Uterus (tissue), 4 donors: ENCODE data around the gene NOP53. TPM values are rescaled to one million over a fixed set of nuclear protein-coding genes. Genes with fewer than 3 reads are reported as not detected.

Source experiments
- DNase-seq, 2 donors: peaks; one replicate each; pipeline ENCODE4 v3.0.0-alpha.2; 2019 to 2020
- H3K27ac ChIP-seq, 2 donors: fragments of 200-600 bp; sonication (generic); 1 replicate in 1 of 2; 2 replicates in 1 of 2; pipeline ENCODE4 v1.5.1; 2016 to 2018
- H3K27me3 ChIP-seq, 2 donors: fragments of 200-600 bp; sonication (generic); one replicate each; pipeline ENCODE4 v1.5.1; 2018 to 2019; ENCODE audit warnings: control low read depth in 1 of 2
- H3K36me3 ChIP-seq, 2 donors: fragments of 200-600 bp; sonication (generic); one replicate each; pipeline ENCODE4 v1.5.1; 2019; ENCODE audit warnings: control low read depth in 1 of 2
- H3K4me1 ChIP-seq, 2 donors: fragments of 200-600 bp; sonication (generic); one replicate each; pipeline ENCODE4 v1.5.1; 2018 to 2019; ENCODE audit warnings: control low read depth in 1 of 2
- H3K4me3 ChIP-seq, 2 donors: fragments of 200-600 bp; sonication (generic); 1 replicate in 1 of 2; 2 replicates in 1 of 2; pipeline ENCODE4 v1.5.1; 2018 to 2019; ENCODE audit warnings: mild to moderate bottlenecking in 1 of 2
- H3K9me3 ChIP-seq, 2 donors: fragments of 200-600 bp; sonication (generic); one replicate each; pipeline ENCODE4 v1.5.1; 2019; ENCODE audit warnings: control low read depth in 1 of 2
- POLR2A ChIP-seq, 2 donors: fragments of 450-650 bp; IDR thresholded peaks; one replicate each; pipeline ENCODE4 v1.6.1; 2016; ENCODE audit warnings: antibody characterized with exemption in 2 of 2, mild to moderate bottlenecking in 1 of 2, moderate library complexity in 1 of 2
- intact Hi-C: fragments of 100-400 bp; cut with DNase I; formaldehyde crosslinking; loops from one replicate; pipeline ENCODE4 v1.15.1; 2023; ENCODE audit warnings: low total_unique reads
- total RNA-seq, 4 donors: library from RNA; depleted of rRNA in 3 of 4; stranded (reverse); fragments of >200 nt in 3 of 4; gene quantifications; one replicate each; pipeline versions ENCODE4 v1.1.0 to v1.2.4, GENCODE V29; 2014 to 2023
- TF ChIP-seq, protein P1 (sequence below), 4 experiments: fragments of 200-600 bp in 2 of 4; fragments of 450-650 bp in 2 of 4; sonication (generic) in 2 of 4; IDR thresholded peaks; one replicate each; pipeline ENCODE4 v1.5.1; 2016 to 2019; ENCODE audit warnings: antibody characterized with exemption in 4 of 4, mild to moderate bottlenecking in 2 of 4, moderate library complexity in 1 of 4
- donor health status: DM: yes; HTN: yes; CAD: no.

The NOP53 gene
- total RNA-seq, 4 donors from 2014 or later = 116 to 555 (median 444) TPM

DNA sequence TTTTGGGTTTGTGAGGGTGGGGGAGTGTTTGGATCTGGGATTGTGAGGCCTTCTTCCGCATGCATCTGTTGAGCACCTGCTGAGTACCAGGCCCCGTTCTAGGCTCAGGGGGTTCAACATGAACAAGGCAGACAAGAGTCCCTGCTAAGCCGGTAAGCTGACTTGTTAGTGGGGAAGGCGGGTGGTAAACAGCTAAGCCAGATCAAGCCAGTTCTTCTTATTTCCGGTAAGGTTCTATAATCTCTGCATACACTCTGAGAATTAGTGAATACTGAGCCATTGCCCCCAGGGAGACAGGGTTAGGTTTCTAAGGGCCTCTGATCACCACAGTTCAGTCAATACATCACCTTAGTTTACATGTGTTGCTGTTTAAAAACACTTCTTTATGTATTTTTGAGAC, 42.0 kb upstream of the NOP53 start:
- intact Hi-C loops = no loop called here

DNA sequence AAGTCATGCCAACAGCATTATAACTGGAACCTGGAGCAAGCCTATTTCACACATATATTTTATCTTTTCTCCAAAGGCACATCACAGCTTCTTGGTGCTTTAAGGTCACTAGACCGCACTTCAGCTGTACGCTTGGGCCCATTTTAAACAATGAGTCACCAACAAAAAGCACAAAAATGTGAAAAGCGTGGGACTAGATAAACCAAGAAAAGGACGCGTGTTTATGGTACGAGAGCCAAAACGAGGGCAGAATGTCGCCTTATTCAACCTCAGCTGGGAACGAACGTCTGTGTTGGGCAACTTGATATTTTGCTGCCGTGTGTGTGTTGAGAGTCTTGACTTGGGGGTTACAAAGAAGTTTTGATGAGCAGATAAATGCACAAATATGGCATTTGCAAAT, 41.3 kb upstream of the NOP53 start:
- H3K36me3 ChIP-seq = no peaks in the 10 kb centered on the region
- H3K9me3 ChIP-seq = no peaks in the 10 kb centered on the region
- DNase-seq = no peak
- no peaks in the 10 kb centered on the region for H3K4me1 ChIP-seq
- no peak overlapping the region for H3K4me3 ChIP-seq
- no peak overlapping the region for H3K27ac ChIP-seq
- no peaks in the 10 kb centered on the region for H3K27me3 ChIP-seq
- intact Hi-C loops = no loop called here
- TF ChIP-seq, protein P1, sequence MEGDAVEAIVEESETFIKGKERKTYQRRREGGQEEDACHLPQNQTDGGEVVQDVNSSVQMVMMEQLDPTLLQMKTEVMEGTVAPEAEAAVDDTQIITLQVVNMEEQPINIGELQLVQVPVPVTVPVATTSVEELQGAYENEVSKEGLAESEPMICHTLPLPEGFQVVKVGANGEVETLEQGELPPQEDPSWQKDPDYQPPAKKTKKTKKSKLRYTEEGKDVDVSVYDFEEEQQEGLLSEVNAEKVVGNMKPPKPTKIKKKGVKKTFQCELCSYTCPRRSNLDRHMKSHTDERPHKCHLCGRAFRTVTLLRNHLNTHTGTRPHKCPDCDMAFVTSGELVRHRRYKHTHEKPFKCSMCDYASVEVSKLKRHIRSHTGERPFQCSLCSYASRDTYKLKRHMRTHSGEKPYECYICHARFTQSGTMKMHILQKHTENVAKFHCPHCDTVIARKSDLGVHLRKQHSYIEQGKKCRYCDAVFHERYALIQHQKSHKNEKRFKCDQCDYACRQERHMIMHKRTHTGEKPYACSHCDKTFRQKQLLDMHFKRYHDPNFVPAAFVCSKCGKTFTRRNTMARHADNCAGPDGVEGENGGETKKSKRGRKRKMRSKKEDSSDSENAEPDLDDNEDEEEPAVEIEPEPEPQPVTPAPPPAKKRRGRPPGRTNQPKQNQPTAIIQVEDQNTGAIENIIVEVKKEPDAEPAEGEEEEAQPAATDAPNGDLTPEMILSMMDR (IDR thresholded peaks at IDR 0.05) = no peak
- TF ChIP-seq POLR2A (IDR thresholded peaks at IDR 0.05) = no peak

More for the DNA sequence above, 42.0 kb upstream of the NOP53 start:
- TF ChIP-seq, protein P1 (IDR thresholded peaks at IDR 0.05) = no peak
- TF ChIP-seq POLR2A (IDR thresholded peaks at IDR 0.05) = no peak
- H3K4me3 ChIP-seq = no peak overlapping the region
- H3K36me3 ChIP-seq = no peaks in the 10 kb centered on the region
- H3K27ac ChIP-seq = no peak overlapping the region
- DNase-seq = no peak
- no peaks in the 10 kb centered on the region for H3K9me3 ChIP-seq
- H3K4me1 ChIP-seq = no peaks in the 10 kb centered on the region
- H3K27me3 ChIP-seq = no peaks in the 10 kb centered on the region

DNA sequence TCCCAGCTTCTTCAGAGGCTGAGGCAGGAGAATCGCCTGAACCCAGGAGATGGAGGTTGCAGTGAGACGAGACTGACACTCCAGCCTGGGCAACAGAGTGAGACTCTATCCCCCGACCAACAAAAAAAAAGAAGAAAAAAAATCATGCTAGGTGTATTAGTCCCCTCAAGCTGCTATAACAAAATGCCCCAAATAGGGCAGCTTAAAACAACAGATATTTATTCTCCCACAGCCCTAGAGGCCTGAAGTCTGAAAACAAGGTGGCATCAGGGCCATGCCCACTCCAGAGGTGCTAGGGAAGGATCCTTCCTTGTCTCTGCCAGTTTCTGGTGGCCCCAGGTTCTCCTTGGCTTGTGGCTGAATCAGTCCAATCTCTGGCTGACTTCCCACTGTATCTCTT, 40.7 kb upstream of the NOP53 start:
- H3K9me3 ChIP-seq = no peaks in the 10 kb centered on the region
- DNase-seq = no peak
- no peaks in the 10 kb centered on the region for H3K27me3 ChIP-seq
- no peak overlapping the region for H3K4me3 ChIP-seq
- no peaks in the 10 kb centered on the region for H3K4me1 ChIP-seq
- no peaks in the 10 kb centered on the region for H3K36me3 ChIP-seq
- no peak overlapping the region for H3K27ac ChIP-seq
- TF ChIP-seq, protein P1 (IDR thresholded peaks at IDR 0.05) = no peak
- TF ChIP-seq POLR2A (IDR thresholded peaks at IDR 0.05) = no peak
- intact Hi-C loops = no loop called here

DNA sequence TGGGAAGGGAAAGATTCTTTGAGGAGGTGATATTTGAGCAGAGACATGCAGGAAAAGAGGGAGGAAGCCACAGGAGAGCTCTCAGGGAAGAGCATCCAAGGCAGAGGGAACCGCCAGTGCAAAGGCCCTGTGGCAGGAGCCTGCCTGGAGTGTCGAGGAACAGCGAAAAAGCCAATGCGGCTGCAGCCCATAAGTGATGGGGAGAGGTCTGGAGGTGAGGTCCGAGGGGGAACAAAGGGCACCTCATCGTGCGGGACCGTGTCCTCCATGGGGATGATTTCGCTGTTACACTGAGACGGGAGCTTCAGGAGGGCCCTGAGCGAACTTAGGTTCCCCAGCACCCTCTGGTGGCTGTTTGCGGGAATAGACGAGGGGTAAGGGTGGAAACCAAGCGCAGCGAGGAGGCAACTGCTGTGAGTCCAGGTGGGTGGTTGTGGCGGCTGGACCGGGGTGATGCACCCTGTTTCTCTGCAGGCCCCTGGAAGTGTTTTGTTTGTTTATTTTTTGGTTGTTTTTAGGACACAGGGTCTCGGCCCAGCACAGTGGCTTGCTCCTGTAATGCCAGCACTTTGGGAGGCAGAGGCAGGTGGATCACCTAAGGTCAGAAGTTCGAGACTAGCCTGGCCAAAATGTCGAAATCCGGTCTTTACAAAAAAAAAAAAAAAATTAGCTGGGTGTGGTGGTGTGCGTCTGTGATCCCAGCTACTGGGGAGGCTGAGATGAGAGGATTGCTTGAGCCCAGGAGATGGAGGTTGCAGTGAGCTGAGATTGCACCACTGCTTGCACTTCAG, 38.0 kb upstream of the NOP53 start:
- Histone ChIP-seq H3K4me1 (no peaks in the 10 kb centered on the region), H3K27me3 (no peaks in the 10 kb centered on the region), H3K36me3 (no peaks in the 10 kb centered on the region), H3K27ac (no peak overlapping the region), H3K4me3 (no peak overlapping the region), H3K9me3 (no peaks in the 10 kb centered on the region)
- TF ChIP-seq POLR2A (IDR thresholded peaks at IDR 0.05) = no peak
- TF ChIP-seq, protein P1 (IDR thresholded peaks at IDR 0.05) = peak; percentile 69 to 85 (median 82)
- DNase-seq = peak; percentile 73 to 74
- intact Hi-C loops = no loop called here

DNA sequence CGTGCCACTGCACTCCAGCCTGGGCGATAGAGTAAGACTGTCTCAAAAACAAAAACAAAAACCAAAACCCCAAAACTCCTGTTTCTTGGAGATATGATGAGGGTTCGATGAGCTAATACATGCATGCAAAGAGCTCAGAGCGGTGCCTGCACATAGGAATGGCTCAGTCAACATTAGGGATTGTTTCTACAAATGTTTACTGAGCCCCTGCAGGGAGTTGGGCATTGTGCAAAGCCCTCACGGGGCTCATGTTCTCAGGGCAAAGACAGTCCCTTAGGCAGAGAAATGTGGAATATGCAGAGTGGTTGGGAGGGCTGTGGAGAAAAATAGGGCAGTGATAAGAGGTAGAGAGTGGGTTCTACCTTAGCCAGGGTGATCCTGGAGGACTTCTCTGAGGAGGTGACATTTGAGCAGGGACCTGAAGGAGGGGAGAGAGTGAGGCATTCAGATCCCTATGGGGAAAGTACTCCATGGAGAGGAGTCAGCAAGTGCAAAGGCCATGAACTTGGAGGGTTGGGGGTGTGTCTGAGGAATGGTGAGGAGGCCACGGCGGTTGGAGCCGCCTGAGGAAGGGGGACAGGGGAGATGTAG, 33.6 kb upstream of the NOP53 start:
- no peak for DNase-seq
- peaks cover 0 to 7% of the 10 kb centered on the region in 2 donors for H3K4me1 ChIP-seq
- no peak overlapping the region for H3K4me3 ChIP-seq
- H3K9me3 ChIP-seq = no peaks in the 10 kb centered on the region
- no peaks in the 10 kb centered on the region for H3K36me3 ChIP-seq
- no peak for TF ChIP-seq POLR2A (IDR thresholded peaks at IDR 0.05)
- TF ChIP-seq, protein P1 (IDR thresholded peaks at IDR 0.05) = no peak
- H3K27me3 ChIP-seq = no peaks in the 10 kb centered on the region
- H3K27ac ChIP-seq = no peak overlapping the region
- intact Hi-C loops = loop anchor here (2.0 to 10.0 kb wide), 2 partner anchors 31 to 73 kb away; no protein-coding TSS in a partner anchor
